ENCODE data around the gene KLK11.

The KLK11 gene, protein sequence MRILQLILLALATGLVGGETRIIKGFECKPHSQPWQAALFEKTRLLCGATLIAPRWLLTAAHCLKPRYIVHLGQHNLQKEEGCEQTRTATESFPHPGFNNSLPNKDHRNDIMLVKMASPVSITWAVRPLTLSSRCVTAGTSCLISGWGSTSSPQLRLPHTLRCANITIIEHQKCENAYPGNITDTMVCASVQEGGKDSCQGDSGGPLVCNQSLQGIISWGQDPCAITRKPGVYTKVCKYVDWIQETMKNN

DNA sequence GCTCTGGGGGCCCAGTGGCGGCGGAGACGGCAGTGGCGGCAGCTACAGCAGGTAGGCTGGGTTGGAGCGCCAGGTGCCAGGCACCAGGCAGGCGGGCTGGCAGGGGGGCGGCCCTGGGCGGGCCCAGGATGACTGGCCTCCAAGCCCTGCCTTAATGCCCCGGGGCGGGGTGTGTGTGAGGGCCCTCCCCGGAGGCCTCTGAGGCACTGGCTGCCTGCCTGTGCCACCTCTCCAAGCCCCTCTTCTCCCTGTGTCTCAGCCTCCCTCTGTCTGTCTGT, at the start of gene KLK11:
TSS of gene KLK11 (minus strand) at position 63 of the 278 bp plus-strand sequence. CDS start 985 bp downstream, outside the sequence.
- in situ Hi-C loops (cut with MboI; ENCODE audit: low sequenced_read_pairs) = no loop called here

DNA sequence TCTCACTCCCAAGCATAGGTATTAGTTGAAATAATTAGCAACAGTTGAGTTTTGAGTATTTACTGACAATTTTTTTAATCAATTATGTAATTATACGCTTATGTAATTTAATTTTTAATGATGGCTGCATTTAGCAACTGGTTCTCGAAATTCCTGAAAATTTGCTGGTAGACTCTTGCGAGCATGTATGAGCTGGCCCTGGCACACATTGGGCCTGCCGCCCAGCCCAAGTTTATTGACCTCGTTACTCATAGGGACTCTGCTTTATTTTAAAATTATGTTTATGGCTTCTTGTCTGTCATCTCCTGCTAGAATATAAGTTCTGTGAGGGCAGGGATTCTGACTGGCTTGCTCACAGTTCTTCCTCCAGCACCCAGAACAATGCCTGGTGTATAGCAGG, 49.6 kb upstream of the KLK11 start:
- in situ Hi-C loops (cut with MboI; ENCODE audit: low sequenced_read_pairs) = no loop called here

DNA sequence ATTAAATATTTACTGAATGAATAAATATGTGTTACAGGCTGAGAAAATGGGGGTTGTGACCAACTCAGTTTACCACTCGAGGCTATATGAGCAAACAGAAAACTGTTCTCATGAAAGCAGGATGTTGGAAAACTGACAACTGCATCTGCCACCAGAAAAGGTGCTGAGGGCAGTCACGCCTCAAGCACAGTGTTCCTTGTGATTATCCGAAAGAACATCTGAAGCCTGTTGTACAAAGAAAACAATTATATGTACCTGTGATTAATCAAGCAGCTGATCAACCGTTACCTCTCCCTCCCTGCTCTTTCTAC, 44.6 kb upstream of the KLK11 start:
- in situ Hi-C loops (cut with MboI; ENCODE audit: low sequenced_read_pairs) = no loop called here

DNA sequence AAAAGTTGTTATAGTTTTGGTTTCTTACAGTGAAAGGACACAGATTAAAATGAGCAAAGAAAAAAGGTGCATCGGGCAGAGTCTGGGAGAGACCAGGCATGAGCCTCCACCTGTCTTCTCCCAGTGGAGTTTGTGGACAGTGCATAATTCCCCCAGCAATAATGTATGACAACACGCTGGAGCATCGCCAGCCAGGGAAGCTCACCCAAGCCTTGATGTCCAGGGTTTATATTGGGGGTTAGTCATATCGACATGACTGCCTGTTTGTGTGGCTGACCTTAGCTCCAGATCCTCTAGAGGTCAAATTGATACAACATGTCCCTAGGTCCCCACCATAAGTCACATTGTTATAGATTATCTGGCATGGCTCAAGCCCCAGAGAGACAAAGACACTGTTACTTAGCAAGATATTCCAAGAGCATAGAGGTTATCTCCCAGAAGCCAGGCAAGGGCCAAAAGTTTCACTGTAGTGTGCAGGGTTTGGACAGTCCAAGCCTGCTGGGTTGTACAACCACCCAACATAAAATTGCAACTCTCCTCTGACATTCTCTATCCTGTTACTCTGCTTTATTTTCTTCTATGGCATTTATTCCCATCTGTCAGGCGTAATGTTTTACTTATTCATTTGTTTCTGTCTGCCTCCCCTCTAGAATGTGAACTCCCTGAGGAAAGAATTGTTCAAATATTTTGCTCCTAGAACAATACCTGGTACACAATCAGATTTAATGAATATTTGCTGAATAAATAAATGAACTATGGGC, 44.1 kb upstream of the KLK11 start:
- in situ Hi-C loops (cut with MboI; ENCODE audit: low sequenced_read_pairs) = no loop called here

GRCh38 chr19:51066393-51067186, 40.2 kb upstream of the KLK11 start:
- in situ Hi-C loops (cut with MboI; ENCODE audit: low sequenced_read_pairs) = no loop called here

- in situ Hi-C loops (cut with MboI; ENCODE audit: low sequenced_read_pairs) = no loop called here
Observed at GRCh38 chr19:51065221-51065960, 39.0 kb upstream of the KLK11 start.

- in situ Hi-C loops (cut with MboI; ENCODE audit: low sequenced_read_pairs) = no loop called here
Observed at GRCh38 chr19:51064534-51065220, 38.3 kb upstream of the KLK11 start, which contains the start of gene KLK13. TSS of gene KLK13 (minus strand) at chr19:51065092. CDS start at chr19:51065067, 25 bp downstream.

GRCh38 chr19:51063664-51064063, 37.2 kb upstream of the KLK11 start:
- in situ Hi-C loops (cut with MboI; ENCODE audit: low sequenced_read_pairs) = no loop called here

- in situ Hi-C loops (cut with MboI; ENCODE audit: low sequenced_read_pairs) = no loop called here
Observed at GRCh38 chr19:51060973-51061372, 34.6 kb upstream of the KLK11 start.

GRCh38 chr19:51060336-51060735, 33.9 kb upstream of the KLK11 start:
- in situ Hi-C loops (cut with MboI; ENCODE audit: low sequenced_read_pairs) = no loop called here

GRCh38 chr19:51059715-51060114, 33.3 kb upstream of the KLK11 start:
- in situ Hi-C loops (cut with MboI; ENCODE audit: low sequenced_read_pairs) = no loop called here

DNA sequence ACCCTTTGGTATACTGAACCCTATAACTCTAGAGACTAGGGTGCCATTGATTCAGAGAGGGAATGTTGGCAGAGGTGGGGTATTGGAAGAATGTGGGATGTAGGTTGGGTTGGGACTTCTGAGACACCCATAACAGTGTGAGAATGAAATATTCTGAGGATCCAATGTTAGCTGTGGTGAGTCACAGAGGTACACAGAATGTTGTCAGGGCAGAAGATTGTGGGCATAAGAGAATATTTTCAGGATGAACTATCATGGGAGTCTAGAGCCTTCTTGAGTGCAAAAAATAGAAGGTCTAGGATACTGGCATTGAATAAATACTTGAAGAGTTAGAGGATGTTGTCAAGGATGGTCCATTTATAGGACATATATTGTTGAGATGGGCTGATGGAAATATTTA, 29.4 kb upstream of the KLK11 start:
- in situ Hi-C loops (cut with MboI; ENCODE audit: low sequenced_read_pairs) = no loop called here

DNA sequence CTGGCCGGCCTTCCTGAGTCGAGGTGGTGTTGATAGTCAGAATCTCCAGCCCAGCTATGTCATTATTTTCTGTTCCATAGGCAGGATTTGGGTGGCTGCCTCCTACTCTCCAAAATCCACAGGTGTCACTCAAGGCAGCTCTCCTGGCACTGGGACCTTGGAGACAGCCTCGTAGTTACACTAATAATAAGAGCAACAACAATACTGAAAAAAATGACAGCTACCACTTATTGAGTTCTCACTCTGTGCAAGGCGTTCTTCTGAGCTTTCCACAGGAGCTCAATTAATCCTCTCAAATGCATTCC, 20.6 kb upstream of the KLK11 start:
- in situ Hi-C loops (cut with MboI; ENCODE audit: low sequenced_read_pairs) = no loop called here

GRCh38 chr19:51044327-51044726, 17.9 kb upstream of the KLK11 start:
- in situ Hi-C loops (cut with MboI; ENCODE audit: low sequenced_read_pairs) = no loop called here

- in situ Hi-C loops (cut with MboI; ENCODE audit: low sequenced_read_pairs) = no loop called here
Observed at GRCh38 chr19:51043497-51043896, 17.1 kb upstream of the KLK11 start.

DNA sequence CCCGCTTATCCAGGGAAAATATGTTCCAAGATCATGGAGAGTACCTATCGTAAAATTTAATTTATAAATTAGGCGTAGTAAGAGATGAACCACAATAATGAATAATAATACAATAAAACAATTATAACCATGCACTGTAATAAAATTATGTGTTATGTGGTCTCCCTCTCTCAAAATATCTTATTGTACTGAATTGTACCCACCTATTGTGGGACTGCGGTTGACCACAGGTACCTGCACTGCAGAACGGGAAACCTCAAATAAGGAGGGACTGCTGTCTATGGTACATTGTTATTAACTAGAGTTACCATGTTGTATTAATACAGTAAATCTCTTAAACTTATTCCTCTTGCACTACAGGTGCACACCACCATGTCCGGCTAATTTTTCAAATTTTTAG, 13.7 kb upstream of the KLK11 start:
- in situ Hi-C loops (cut with MboI; ENCODE audit: low sequenced_read_pairs) = no loop called here

DNA sequence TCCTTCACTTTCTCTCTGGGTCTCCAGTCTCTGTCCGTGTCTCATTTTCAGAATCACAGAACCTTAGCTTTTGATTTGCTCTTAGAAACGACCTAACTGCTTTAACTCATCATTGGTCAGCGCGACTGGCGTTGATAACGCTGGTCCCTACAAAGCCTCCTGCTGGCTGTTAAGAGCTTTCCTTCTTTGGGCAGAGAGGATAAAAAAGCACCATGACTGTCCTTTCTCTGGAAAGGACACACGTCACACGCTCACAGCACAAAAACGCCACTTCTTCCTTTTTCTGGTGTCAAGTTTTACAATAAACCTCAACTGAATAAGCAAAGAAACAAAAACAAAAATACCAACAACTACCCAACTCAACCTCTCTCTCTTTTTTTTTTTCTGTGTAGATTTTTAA, 10.1 kb upstream of the KLK11 start:
- in situ Hi-C loops (cut with MboI; ENCODE audit: low sequenced_read_pairs) = no loop called here

- in situ Hi-C loops (cut with MboI; ENCODE audit: low sequenced_read_pairs) = no loop called here
Observed at GRCh38 chr19:51034704-51035103, 8.3 kb upstream of the KLK11 start, which contains the start of gene KLK12. TSS of gene KLK12 (minus strand) at chr19:51035002. CDS start at chr19:51034621, 381 bp downstream.

DNA sequence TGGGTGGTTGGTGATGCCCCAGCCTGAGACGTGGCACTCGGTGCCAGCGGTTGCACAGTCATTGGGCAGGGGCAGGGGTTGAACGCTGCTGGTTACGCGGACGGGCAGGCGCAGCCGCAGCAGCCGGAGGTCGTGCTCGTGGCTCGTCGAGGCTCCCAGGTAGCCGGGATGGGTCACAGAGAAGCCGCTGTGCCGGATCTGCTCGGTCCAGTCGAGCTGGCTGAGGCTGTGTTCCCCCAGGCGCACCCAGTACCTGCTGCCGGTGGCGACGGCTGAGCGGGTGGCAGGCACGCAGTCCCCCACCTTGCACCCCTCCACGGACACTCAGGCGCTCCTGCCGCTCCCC, 5.4 kb upstream of the KLK11 start:
- in situ Hi-C loops (cut with MboI; ENCODE audit: low sequenced_read_pairs) = no loop called here

- in situ Hi-C loops (cut with MboI; ENCODE audit: low sequenced_read_pairs) = no loop called here
Observed at GRCh38 chr19:51031220-51031879, 4.9 kb upstream of the KLK11 start.

Data from HL-60/S4 treated with phorbol 12-myristate 13-acetate at 8.2 ng/mL for 4 days and 3 days (cell line).